ENCODE results near the gene SURF2.

DNA sequence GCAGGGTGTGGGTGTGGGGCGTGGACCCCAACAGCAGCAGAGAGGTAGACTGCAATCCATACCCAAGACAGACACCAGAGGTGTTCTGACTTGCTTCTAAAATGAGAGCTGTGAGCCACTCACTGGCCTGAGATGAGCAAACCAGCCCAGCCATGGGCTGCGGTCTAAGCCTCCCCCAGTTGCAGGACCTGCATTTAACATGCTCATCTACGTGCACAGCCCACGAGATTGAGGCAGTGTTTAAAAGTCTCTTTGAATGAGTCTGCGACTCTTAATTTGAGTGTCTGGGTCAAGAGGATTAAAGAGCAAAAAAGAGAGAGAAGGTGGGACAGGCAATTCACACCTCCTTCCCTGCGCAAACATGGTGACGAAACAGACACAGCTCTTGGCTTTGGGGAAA lies 13.6 kb downstream of the SURF2 start:
- TF ChIP-seq, protein P1, sequence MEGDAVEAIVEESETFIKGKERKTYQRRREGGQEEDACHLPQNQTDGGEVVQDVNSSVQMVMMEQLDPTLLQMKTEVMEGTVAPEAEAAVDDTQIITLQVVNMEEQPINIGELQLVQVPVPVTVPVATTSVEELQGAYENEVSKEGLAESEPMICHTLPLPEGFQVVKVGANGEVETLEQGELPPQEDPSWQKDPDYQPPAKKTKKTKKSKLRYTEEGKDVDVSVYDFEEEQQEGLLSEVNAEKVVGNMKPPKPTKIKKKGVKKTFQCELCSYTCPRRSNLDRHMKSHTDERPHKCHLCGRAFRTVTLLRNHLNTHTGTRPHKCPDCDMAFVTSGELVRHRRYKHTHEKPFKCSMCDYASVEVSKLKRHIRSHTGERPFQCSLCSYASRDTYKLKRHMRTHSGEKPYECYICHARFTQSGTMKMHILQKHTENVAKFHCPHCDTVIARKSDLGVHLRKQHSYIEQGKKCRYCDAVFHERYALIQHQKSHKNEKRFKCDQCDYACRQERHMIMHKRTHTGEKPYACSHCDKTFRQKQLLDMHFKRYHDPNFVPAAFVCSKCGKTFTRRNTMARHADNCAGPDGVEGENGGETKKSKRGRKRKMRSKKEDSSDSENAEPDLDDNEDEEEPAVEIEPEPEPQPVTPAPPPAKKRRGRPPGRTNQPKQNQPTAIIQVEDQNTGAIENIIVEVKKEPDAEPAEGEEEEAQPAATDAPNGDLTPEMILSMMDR (IDR thresholded peaks at IDR 0.05) = no peak
- no peak for TF ChIP-seq POLR2A (IDR thresholded peaks at IDR 0.05)
- no peak for TF ChIP-seq POLR2AphosphoS5 (IDR thresholded peaks at IDR 0.05)
